Activated T-cell treated with anti-CD3 and anti-CD28 coated beads for 24 hours (primary cell): ENCODE data around the gene GLYATL3.
A peak's percentile ranks its signal among the peaks of the same experiment; 100 is the strongest.
"Not testable (repeated sequence)": the region's sequence is repeated elsewhere in the genome, so short reads cannot be mapped to it uniquely, and the experiment has no call there.

ENCODE experiments used
- DNase-seq: peaks from one replicate; pipeline ENCODE4 v3.0.0-alpha.2; 2020; ENCODE audit warnings: low read depth

Gene GLYATL3

DNA sequence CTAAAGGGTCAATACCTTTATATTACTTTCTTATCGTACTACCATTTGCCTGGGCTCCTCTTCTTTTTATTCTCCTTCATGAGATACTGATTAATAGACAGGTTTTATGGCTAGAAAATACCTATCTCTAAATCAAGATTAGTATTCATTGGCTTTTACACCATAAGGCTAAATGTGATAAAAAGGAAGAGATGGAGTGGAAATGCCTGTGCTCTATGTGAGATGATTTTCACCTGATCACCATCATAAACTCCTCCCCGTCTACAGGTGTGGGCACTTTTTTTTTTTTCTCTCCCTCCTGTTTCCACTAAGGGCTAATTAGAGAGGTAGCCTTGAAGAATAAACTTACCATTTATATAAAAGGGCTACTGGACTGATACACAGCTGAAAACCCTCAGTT, at the start of gene GLYATL3:
Gene GLYATL3, plus strand, starts transcription at position 301 of the 400 bp plus-strand sequence. CDS start 12,068 bp downstream, outside the sequence.
- no peak for DNase-seq

GRCh38 chr6:49453221-49453620, 46.5 kb upstream of the GLYATL3 start:
- no peak for DNase-seq

- DNase-seq, result no peak
These were observed 44.7 kb upstream of the GLYATL3 start for GRCh38 chr6:49454787-49455709.

- DNase-seq, result no peak
These were observed 42.0 kb upstream of the GLYATL3 start for GRCh38 chr6:49457771-49458170.

GRCh38 chr6:49462071-49462470, 37.7 kb upstream of the GLYATL3 start:
- DNase-seq, result no peak

- DNase-seq, result no peak
These were observed 37.2 kb upstream of the GLYATL3 start for GRCh38 chr6:49462599-49462926.

- peak; percentile 87 for DNase-seq
These were observed 36.7 kb upstream of the GLYATL3 start, which contains the start of the genes CENPQ and MMUT for GRCh38 chr6:49462927-49463611. Gene CENPQ, plus strand, starts transcription at chr6:49463370. Its CDS starts 6,807 bp downstream, at chr6:49470177. Gene MMUT, minus strand, starts transcription at chr6:49463253. Its CDS starts 3,787 bp downstream, at chr6:49459466.

- no peak for DNase-seq
These were observed 36.1 kb upstream of the GLYATL3 start for GRCh38 chr6:49463612-49463967.

- DNase-seq, result no peak
These were observed 35.0 kb upstream of the GLYATL3 start for GRCh38 chr6:49464691-49465090.

DNA sequence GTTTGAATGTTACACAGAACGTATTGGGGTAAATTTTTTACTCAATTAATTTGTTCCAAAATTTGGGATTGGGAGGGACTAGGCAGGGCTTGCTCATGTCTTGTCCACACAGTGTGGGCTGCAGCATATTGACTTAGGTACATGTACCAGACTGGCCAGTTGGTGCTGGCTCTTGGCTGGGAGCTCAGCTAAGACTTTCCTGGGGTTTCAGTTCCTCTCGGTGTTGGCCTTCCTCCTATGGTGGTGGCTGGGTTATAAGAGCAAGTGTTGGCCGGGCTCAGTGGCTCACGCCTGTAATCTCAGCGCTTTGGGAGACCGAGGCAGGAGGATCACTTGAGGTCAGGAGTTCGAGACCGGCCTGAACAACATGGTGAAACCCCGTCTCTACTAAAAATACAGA, 31.7 kb upstream of the GLYATL3 start:
- DNase-seq, result no peak

DNA sequence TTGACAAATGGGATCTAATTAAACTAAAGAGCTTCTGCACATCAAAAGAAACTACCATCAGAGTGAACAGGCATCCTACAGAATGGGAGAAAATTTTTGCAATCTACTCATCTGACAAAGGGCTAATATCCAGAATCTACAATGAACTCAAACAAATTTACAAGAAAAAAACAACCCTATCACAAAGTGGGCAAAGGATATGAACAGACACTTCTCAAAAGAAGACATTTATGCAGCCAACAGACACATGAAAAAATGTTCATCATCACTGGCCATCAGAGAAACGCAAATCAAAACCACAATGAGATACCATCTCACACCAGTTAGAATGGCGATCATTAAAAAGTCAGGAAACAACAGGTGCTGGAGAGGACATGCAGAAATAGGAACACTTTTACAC, 23.2 kb upstream of the GLYATL3 start:
- not testable (repeated sequence) for DNase-seq

- no peak for DNase-seq
These were observed 20.3 kb upstream of the GLYATL3 start for GRCh38 chr6:49479308-49479970.

GRCh38 chr6:49481846-49482245, 17.9 kb upstream of the GLYATL3 start:
- DNase-seq, result not testable (repeated sequence)

DNA sequence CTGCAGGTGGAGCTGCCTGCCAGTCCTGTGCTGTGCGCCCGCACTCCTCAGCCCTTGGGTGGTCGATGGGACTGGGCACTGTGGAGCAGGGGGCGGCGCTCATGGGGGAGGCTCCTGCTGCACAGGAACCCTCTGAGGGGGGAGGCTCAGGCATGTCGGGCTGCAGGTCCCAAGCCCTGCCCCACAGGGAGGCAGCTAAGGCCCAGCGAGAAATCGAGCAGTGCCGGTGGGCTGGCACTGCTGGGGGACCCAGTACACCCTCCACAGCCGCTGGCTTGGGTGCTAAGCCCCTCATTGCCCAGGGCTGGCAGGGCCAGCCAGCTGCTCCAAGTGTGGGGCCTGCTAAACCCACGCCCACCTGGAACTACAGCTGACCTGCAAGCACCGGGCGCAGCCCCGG, 16.3 kb upstream of the GLYATL3 start:
- not testable (repeated sequence) for DNase-seq

DNA sequence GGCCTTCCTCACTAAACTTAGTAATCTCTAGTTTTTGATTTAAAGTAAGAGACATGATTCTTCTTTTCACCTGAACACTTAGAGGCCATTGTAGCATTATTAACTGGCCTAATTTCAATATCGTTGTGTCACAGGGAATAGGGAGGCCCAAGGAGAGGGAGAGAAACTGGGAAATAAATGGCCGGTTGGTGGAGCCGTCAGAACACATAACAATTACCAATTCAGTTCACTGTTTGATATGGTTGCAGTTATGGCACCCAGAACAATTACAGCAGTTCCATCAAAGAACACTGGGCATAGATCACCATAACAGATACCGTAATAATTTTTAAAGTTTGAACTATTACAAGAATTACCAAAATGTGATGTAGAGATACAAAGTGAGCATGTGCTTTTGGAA, 9.1 kb upstream of the GLYATL3 start:
- DNase-seq, result no peak

- DNase-seq, result no peak
These were observed 2.4 kb upstream of the GLYATL3 start for GRCh38 chr6:49497304-49497703.

DNA sequence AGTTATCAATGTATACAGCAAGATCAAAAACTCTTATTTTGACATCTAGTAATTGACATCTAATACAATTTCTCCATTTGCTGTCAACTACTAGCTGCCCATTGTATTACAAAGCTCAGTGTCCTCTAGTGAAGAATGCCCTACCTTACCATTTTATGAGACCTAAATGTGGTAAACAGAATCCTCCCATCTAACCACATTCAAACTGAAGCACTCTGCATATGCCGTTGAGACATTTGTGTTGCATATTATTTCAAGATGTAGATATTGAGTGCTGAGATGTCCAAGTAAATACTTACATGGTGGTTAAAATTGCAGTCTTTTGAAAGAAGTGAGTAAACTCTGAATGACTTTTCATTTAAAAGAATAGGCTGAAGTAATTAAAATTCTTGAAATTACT, 597 bp upstream of the GLYATL3 start:
- DNase-seq, result no peak

DNA sequence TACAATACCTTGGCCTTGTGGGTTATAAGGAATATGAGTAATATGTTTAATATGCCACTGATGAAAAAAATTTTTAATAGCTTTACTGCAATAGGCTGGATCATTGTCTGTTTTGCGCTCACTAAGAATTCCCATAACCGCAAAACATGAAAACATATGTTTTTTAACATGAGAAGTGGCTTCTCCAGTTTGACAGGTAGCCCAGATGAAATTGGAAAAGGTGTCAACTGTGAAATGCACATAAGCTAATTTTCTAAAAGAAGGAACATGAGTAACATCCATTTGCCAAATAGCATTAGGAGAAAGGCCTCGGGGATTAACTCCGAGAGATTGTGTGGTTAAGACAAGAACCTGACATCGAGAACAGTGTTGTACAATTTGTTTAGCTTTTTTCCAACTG, 4.9 kb downstream of the GLYATL3 start:
- DNase-seq, result no peak

DNA sequence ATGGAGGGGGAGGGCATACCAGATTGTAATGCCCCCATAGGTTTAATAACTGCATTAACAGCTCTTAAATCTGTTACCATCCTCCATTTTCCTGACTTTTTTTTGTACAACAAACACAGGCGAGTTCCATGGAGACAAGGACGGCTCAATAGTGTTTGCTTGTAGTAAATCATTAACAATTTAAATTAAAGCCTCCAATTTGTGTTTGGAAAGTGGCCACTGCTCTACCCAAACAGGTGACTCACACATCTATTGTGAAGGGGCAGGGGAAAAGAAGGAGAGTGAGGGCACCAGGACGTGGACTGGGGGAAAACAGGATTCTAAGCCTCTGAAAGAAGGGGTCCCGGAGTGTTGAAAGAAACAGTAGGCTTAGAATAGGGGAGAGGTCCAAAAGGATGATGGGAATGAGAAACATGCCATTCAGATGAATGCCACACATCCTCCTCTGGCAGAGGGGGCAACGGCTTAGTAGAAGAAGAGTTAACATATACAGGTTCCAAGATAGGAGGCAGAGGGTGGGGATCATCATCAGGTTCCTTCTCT, 6.9 kb downstream of the GLYATL3 start:
- DNase-seq, result no peak

- DNase-seq, result no peak
These were observed 9.6 kb downstream of the GLYATL3 start for GRCh38 chr6:49509342-49509741.

GRCh38 chr6:49513153-49513989, 13.6 kb downstream of the GLYATL3 start:
- DNase-seq, result no peak
